H1 (cell line): Measurements from ENCODE around the gene SHANK2. TPM values are rescaled to one million over a fixed set of nuclear protein-coding genes. Genes with fewer than 3 reads are reported as not detected.

Experiments used
- BACH1 ChIP-seq: IDR thresholded peaks from 2 replicates; pipeline ENCODE4 v1.6.1; 2012; ENCODE audit warnings: low read length, improper control_type of control experiment
- CBX5 ChIP-seq: fragments of 300-800, 300-1000 bp; sonication (generic); IDR thresholded peaks from 2 replicates; pipeline ENCODE4 v1.7.1; 2016; ENCODE audit warnings: antibody characterized with exemption, low read length, low read depth
- CTBP2 ChIP-seq: IDR thresholded peaks from 2 replicates; pipeline ENCODE4 v1.7.0; 2011; ENCODE audit warnings: borderline replicate concordance, mild to moderate bottlenecking, moderate library complexity, mixed read lengths, low read length; ENCODE audit not compliant: insufficient read depth, insufficient read length
- CTCF ChIP-seq, 3 experiments: IDR thresholded peaks; 1 replicate in 2 of 3; 2 replicates in 1 of 3; pipeline versions ENCODE4 v1.5.1 to v1.6.1; 2011; ENCODE audit warnings: low read length in 3 of 3, mild to moderate bottlenecking in 3 of 3, inconsistent platforms in 2 of 3, low read depth in 1 of 3, moderate library complexity in 1 of 3; ENCODE audit not compliant: insufficient read depth in 1 of 3; ENCODE audit errors: control extremely low read depth in 1 of 3
- EP300 ChIP-seq, 2 experiments: IDR thresholded peaks; 1 replicate in 1 of 2; 2 replicates in 1 of 2; pipeline ENCODE4 v1.6.1; 2011 to 2012; ENCODE audit warnings: low read depth in 2 of 2, low read length in 2 of 2, mild to moderate bottlenecking in 2 of 2, borderline replicate concordance in 1 of 2, inconsistent platforms in 1 of 2, moderate library complexity in 1 of 2
- GABPA ChIP-seq: IDR thresholded peaks from 2 replicates; pipeline ENCODE4 v1.6.1; 2011; ENCODE audit warnings: mild to moderate bottlenecking, low read length, moderate library complexity, borderline replicate concordance; ENCODE audit not compliant: insufficient read depth
- GTF2F1 ChIP-seq: IDR thresholded peaks from 2 replicates; pipeline ENCODE4 v1.6.1; 2012; ENCODE audit warnings: low read depth, low read length, improper control_type of control experiment, borderline replicate concordance
- KDM5A ChIP-seq: fragments of 200-600 bp; IDR thresholded peaks from 2 replicates; pipeline ENCODE4 v1.7.1; 2012; ENCODE audit warnings: mild to moderate bottlenecking, low read length, inconsistent platforms, mixed read lengths
- MAX ChIP-seq: IDR thresholded peaks from 2 replicates; pipeline ENCODE4 v1.6.1; 2012; ENCODE audit warnings: inconsistent platforms
- POU5F1 ChIP-seq: IDR thresholded peaks from 2 replicates; pipeline ENCODE4 v1.6.1; 2011; ENCODE audit warnings: low read depth, mild to moderate bottlenecking, low read length, moderate library complexity
- RAD21 ChIP-seq, 2 experiments: IDR thresholded peaks in 1 of 2; conservative IDR thresholded peaks in 1 of 2; 2 replicates each; pipeline ENCODE4 v1.6.1; 2011; ENCODE audit warnings: low read depth in 2 of 2, low read length in 2 of 2, improper control_type of control experiment in 1 of 2, inconsistent platforms in 1 of 2, mild to moderate bottlenecking in 1 of 2, moderate library complexity in 1 of 2
- RBBP5 ChIP-seq: IDR thresholded peaks from 2 replicates; pipeline ENCODE4 v1.7.1; 2012; ENCODE audit warnings: low read depth, mild to moderate bottlenecking, inconsistent platforms, low read length, moderate library complexity, borderline replicate concordance
- RFX5 ChIP-seq: IDR thresholded peaks from 2 replicates; pipeline ENCODE4 v1.6.1; 2011; ENCODE audit warnings: low read depth, low read length, improper control_type of control experiment, borderline replicate concordance
- RNF2 ChIP-seq: fragments of 200-900, 300-1000 bp; sonication (generic); IDR thresholded peaks from 2 replicates; pipeline ENCODE4 v1.7.1; 2016; ENCODE audit warnings: borderline replicate concordance, low read depth, mild to moderate bottlenecking, antibody characterized with exemption, low read length; ENCODE audit not compliant: poor library complexity, severe bottlenecking; ENCODE audit errors: missing control alignments
- SIRT6 ChIP-seq: IDR thresholded peaks from one replicate; pipeline ENCODE4 v1.7.1; 2012; ENCODE audit warnings: low read length, inconsistent platforms
- TAF7 ChIP-seq: optimal IDR thresholded peaks from 2 replicates; pipeline ENCODE3; 2011; ENCODE audit warnings: low read depth, mild to moderate bottlenecking, inconsistent platforms, low read length, moderate library complexity, borderline replicate concordance
- TBP ChIP-seq: IDR thresholded peaks from 2 replicates; pipeline ENCODE4 v1.6.1; 2011; ENCODE audit warnings: low read depth, low read length, improper control_type of control experiment
- TEAD4 ChIP-seq: IDR thresholded peaks from 2 replicates; pipeline ENCODE4 v1.6.1; 2012; ENCODE audit warnings: low read depth, low read length, inconsistent platforms, mixed read lengths
- ZNF274 ChIP-seq: IDR thresholded peaks from 2 replicates; pipeline ENCODE4 v1.7.0; 2012; ENCODE audit warnings: low read length, borderline replicate concordance; ENCODE audit errors: extremely low read depth
- polyA plus RNA-seq, 7 experiments: library from polyadenylated mRNA; depleted of rRNA in 3 of 7; stranded (reverse) in 5 of 7; unstranded in 2 of 7; fragments of >200 nt in 5 of 7; fragments of 200-250 nt in 2 of 7; gene quantifications; 1 replicate in 5 of 7; 2 replicates in 1 of 7; 4 replicates in 1 of 7; pipeline versions ENCODE4 v1.2.1 to v1.2.3, GENCODE V29; 2011 to 2013; ENCODE audit warnings: missing spikeins in 2 of 7, mixed read lengths in 2 of 7
- total RNA-seq: library from RNA; stranded (reverse); fragmentation: NEBNext Ultra II Directional; extraction: Animal tissue kit (Norgen Biotek cat#: 25700); gene quantifications from 2 replicates; pipeline ENCODE4 v1.2.1, GENCODE V29; 2021
- TF ChIP-seq, protein P1 (sequence below): IDR thresholded peaks from 2 replicates; pipeline ENCODE4 v1.6.1; 2011; ENCODE audit warnings: low read length, improper control_type of control experiment

SHANK2 gene
- total and polyA plus RNA-seq, 2 of the 8 experiments (the other 6 are each of a cell fraction or from before 2014, with no cell fraction given), result 10.1 to 54.2 TPM

DNA sequence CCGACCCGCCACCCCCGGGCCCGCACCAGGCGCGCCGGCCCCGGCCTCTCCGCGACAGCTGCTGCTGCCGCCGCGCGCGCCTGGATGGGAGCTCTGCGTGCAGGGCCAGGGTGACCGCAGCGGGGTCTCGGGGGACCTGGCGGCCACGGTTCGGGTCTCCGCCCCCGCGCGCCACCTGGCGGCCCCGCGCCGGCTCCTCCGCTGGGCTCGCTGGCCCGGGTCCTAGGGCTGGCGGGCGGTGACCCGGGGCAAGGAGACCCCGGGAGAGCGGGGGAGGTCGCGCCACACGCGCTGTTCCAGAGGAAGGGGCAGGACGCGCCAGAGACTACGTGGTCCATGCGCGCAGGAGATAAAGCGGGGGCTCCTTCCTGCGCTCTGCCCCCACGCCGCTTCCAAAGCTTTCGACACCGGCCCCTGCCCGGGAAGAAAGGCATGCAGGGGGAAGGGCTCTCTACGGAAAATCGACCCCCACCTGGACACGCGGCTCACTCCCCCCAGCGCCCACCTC is 562 bp downstream of the SHANK2 start (continued):
- TF ChIP-seq RAD21 (IDR thresholded peaks at IDR 0.05 in 1 of 2, conservative IDR thresholded peaks at IDR 0.05 in 1 of 2; ENCODE audit: low read depth in 2 of 2, low read length in 2 of 2), result peak; percentile 51 to 82; a peak in 3 of 4 replicates
- TF ChIP-seq RFX5, result no peak
- TF ChIP-seq CBX5, result no peak
- no peak for TF ChIP-seq BACH1
- no peak for TF ChIP-seq EP300 (IDR thresholded peaks at IDR 0.05; ENCODE audit: borderline replicate concordance in 1 of 2, low read depth in 2 of 2, low read length in 2 of 2)
- TF ChIP-seq RNF2, result no peak
- no peak for TF ChIP-seq ZNF274
- no peak for TF ChIP-seq TBP
- TF ChIP-seq SIRT6, result no peak
- TF ChIP-seq TEAD4, result no peak
- TF ChIP-seq CTBP2, result no peak
- TF ChIP-seq TAF7, result peak; percentile 38
- TF ChIP-seq CTCF (IDR thresholded peaks at IDR 0.05; ENCODE audit: control extremely low read depth in 1 of 3, insufficient read depth in 1 of 3, low read depth in 1 of 3, low read length in 3 of 3), result peak; percentile 63 to 87 (median 66)
- peak; percentile 69; the same call in 1 of the 2 replicates for TF ChIP-seq GABPA
- TF ChIP-seq MAX, result no peak
- TF ChIP-seq, protein P1, sequence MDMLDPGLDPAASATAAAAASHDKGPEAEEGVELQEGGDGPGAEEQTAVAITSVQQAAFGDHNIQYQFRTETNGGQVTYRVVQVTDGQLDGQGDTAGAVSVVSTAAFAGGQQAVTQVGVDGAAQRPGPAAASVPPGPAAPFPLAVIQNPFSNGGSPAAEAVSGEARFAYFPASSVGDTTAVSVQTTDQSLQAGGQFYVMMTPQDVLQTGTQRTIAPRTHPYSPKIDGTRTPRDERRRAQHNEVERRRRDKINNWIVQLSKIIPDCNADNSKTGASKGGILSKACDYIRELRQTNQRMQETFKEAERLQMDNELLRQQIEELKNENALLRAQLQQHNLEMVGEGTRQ, result no peak
- TF ChIP-seq POU5F1, result no peak
- TF ChIP-seq GTF2F1, result no peak
- no peak for TF ChIP-seq RBBP5
- no peak for TF ChIP-seq KDM5A
